Activated CD4-positive, alpha-beta T cell treated with anti-CD3 and anti-CD28 coated beads, Interleukin-2, amount 50 U/mL, for 48 hours (primary cell): ENCODE measurements around the gene AFAP1L2.

Experiments
- DNase-seq, 2 experiments: peaks; one replicate each; pipeline ENCODE4 v3.0.0-alpha.2; 2020

The AFAP1L2 gene

GRCh38 chr10:114404171-114405010, at the start of gene AFAP1L2:
Gene AFAP1L2, minus strand, starts transcription at chr10:114404502. Its CDS starts 47 bp downstream, at chr10:114404455.
- DNase-seq, result no peak

- DNase-seq, result no peak
Measured at GRCh38 chr10:114453576-114453975, 49.3 kb upstream of the AFAP1L2 start.

- DNase-seq, result no peak
Measured at GRCh38 chr10:114448897-114449296, 44.6 kb upstream of the AFAP1L2 start.

- DNase-seq, result no peak
Measured at GRCh38 chr10:114445332-114445731, 41.0 kb upstream of the AFAP1L2 start.

GRCh38 chr10:114444819-114445218, 40.5 kb upstream of the AFAP1L2 start:
- no peak for DNase-seq

- DNase-seq, result no peak
Measured at GRCh38 chr10:114442091-114442630, 37.9 kb upstream of the AFAP1L2 start.

GRCh38 chr10:114441107-114441506, 36.8 kb upstream of the AFAP1L2 start:
- no peak for DNase-seq

GRCh38 chr10:114437473-114438292, 33.4 kb upstream of the AFAP1L2 start:
- no peak for DNase-seq

GRCh38 chr10:114436941-114437340, 32.6 kb upstream of the AFAP1L2 start:
- no peak for DNase-seq

- DNase-seq, result no peak
Measured at GRCh38 chr10:114432566-114433093, 28.3 kb upstream of the AFAP1L2 start.

GRCh38 chr10:114431414-114432135, 27.3 kb upstream of the AFAP1L2 start:
- DNase-seq, result no peak

- DNase-seq, result no peak
Measured at GRCh38 chr10:114430688-114431413, 26.5 kb upstream of the AFAP1L2 start.

- no peak for DNase-seq
Measured at GRCh38 chr10:114429581-114430335, 25.5 kb upstream of the AFAP1L2 start.

- no peak for DNase-seq
Measured at GRCh38 chr10:114427124-114427852, 23.0 kb upstream of the AFAP1L2 start.

GRCh38 chr10:114426476-114426875, 22.2 kb upstream of the AFAP1L2 start:
- no peak for DNase-seq

- no peak for DNase-seq
Measured at GRCh38 chr10:114420811-114421485, 16.6 kb upstream of the AFAP1L2 start.

- DNase-seq, result no peak
Measured at GRCh38 chr10:114418109-114418508, 13.8 kb upstream of the AFAP1L2 start.

- no peak for DNase-seq
Measured at GRCh38 chr10:114412907-114413797, 8.8 kb upstream of the AFAP1L2 start.

- DNase-seq, result no peak
Measured at GRCh38 chr10:114408968-114409444, 4.7 kb upstream of the AFAP1L2 start.
